Loucy (cell line): ENCODE results near the gene OR1N1.
"Not testable (repeated sequence)": the region's sequence is repeated elsewhere in the genome, so short reads cannot be mapped to it uniquely, and the experiment has no call there.

Experiments
- CTCF ChIP-seq: fragments of 200-600 bp; sonication (generic); conservative IDR thresholded peaks from 2 replicates; pipeline ENCODE4 v1.5.1; 2014; ENCODE audit warnings: mild to moderate bottlenecking, antibody characterized with exemption, low read length
- EZH2phosphoT487 ChIP-seq: fragments of 200-600 bp; IDR thresholded peaks from 2 replicates; pipeline ENCODE4 v1.6.1; 2018; ENCODE audit warnings: antibody characterized with exemption, mild to moderate bottlenecking, moderate library complexity, borderline replicate concordance

GRCh38 chr9:122531157-122531556 is 4.1 kb upstream of the OR1N1 start:
- TF ChIP-seq CTCF, EZH2phosphoT487: not testable (repeated sequence)
